Loucy (cell line): ENCODE measurements around the gene RET.
A peak's percentile ranks its signal among the peaks of the same experiment; 100 is the strongest.

ENCODE experiments used
- H2AFZ ChIP-seq: fragments of 200-600 bp; sonication (generic); 2 replicates; pipeline ENCODE4 v1.6.0; 2016; ENCODE audit warnings: antibody characterized with exemption, mild to moderate bottlenecking, low read length, moderate library complexity
- H3F3A ChIP-seq: fragments of 200-600 bp; 2 replicates; pipeline ENCODE4 v1.6.0; 2016; ENCODE audit warnings: antibody characterized with exemption, low read depth, mild to moderate bottlenecking
- H3K27me3 ChIP-seq: fragments of 200-600 bp; sonication (generic); 2 replicates; pipeline ENCODE4 v1.6.1; 2014; ENCODE audit warnings: low read length, mild to moderate bottlenecking; ENCODE audit not compliant: insufficient read depth, poor library complexity, severe bottlenecking
- H3K36me3 ChIP-seq: fragments of 200-600 bp; sonication (generic); 2 replicates; pipeline ENCODE4 v1.6.1; 2016; ENCODE audit warnings: low read length; ENCODE audit not compliant: insufficient read depth
- H3K4me1 ChIP-seq: fragments of 200-600 bp; sonication (generic); 2 replicates; pipeline ENCODE4 v1.5.1; 2014; ENCODE audit warnings: low read length, mild to moderate bottlenecking; ENCODE audit not compliant: insufficient read depth, poor library complexity, severe bottlenecking
- H3K4me2 ChIP-seq: fragments of 200-600 bp; sonication (generic); 2 replicates; pipeline ENCODE4 v1.6.0; 2014; ENCODE audit warnings: antibody characterized with exemption, low read length, low read depth, mild to moderate bottlenecking; ENCODE audit not compliant: poor library complexity, severe bottlenecking
- H3K4me3 ChIP-seq: fragments of 200-600 bp; sonication (generic); 2 replicates; pipeline ENCODE4 v1.5.1; 2014; ENCODE audit warnings: low read length, mild to moderate bottlenecking, mixed read lengths; ENCODE audit not compliant: poor library complexity, severe bottlenecking
- H3K79me2 ChIP-seq: fragments of 200-600 bp; sonication (generic); 2 replicates; pipeline ENCODE4 v1.6.1; 2014; ENCODE audit warnings: low read length; ENCODE audit not compliant: insufficient read depth
- H3K9ac ChIP-seq: fragments of 200-600 bp; sonication (generic); 2 replicates; pipeline ENCODE4 v1.6.0; 2014; ENCODE audit warnings: mild to moderate bottlenecking, low read depth, low read length, moderate library complexity; ENCODE audit not compliant: poor library complexity, severe bottlenecking
- H3K9me2 ChIP-seq: fragments of 200-600 bp; sonication (generic); replicated peaks from 2 replicates; pipeline ENCODE4 v1.6.1; 2016; ENCODE audit warnings: low read depth, low read length, mixed read lengths
- H3K9me3 ChIP-seq: fragments of 200-600 bp; sonication (generic); 2 replicates; pipeline ENCODE4 v1.6.1; 2014; ENCODE audit warnings: mild to moderate bottlenecking, antibody characterized with exemption, low read length, low read depth; ENCODE audit not compliant: insufficient read depth
- H4K20me1 ChIP-seq: fragments of 200-600 bp; sonication (generic); 2 replicates; pipeline ENCODE4 v1.6.0; 2014; ENCODE audit warnings: antibody characterized with exemption, low read length, mild to moderate bottlenecking; ENCODE audit not compliant: insufficient read depth, poor library complexity, severe bottlenecking
- CTCF ChIP-seq: fragments of 200-600 bp; sonication (generic); conservative IDR thresholded peaks from 2 replicates; pipeline ENCODE4 v1.5.1; 2014; ENCODE audit warnings: mild to moderate bottlenecking, antibody characterized with exemption, low read length
- EZH2phosphoT487 ChIP-seq: fragments of 200-600 bp; IDR thresholded peaks from 2 replicates; pipeline ENCODE4 v1.6.1; 2018; ENCODE audit warnings: antibody characterized with exemption, mild to moderate bottlenecking, moderate library complexity, borderline replicate concordance

The RET gene

GRCh38 chr10:43128958-43129706 is 52.3 kb downstream of the RET start:
- Histone ChIP-seq H3K4me1 (peaks cover 54% of the 10 kb centered on the region), H3K27me3 (no peaks in the 10 kb centered on the region), H3K4me2 (peak overlapping the region; percentile 56), H4K20me1 (no peaks in the 10 kb centered on the region), H3K9me3 (no peaks in the 10 kb centered on the region), H3K79me2 (no peaks in the 10 kb centered on the region), H2AFZ (peak overlapping the region; percentile 16; the same call in 1 of the 2 replicates), H3K4me3 (peak overlapping the region; percentile 15), H3K36me3 (no peaks in the 10 kb centered on the region), H3K9ac (peak overlapping the region; percentile 19), H3K9me2 (no peaks in the 10 kb centered on the region), H3F3A (no peaks in the 10 kb centered on the region)
- TF ChIP-seq EZH2phosphoT487 (no peak), CTCF (no peak)

- Histone ChIP-seq H3K9me2 (no peaks in the 10 kb centered on the region), H3K4me2 (no peak overlapping the region), H3K27me3 (no peaks in the 10 kb centered on the region), H3K4me1 (peaks cover 60% of the 10 kb centered on the region), H3K9me3 (no peaks in the 10 kb centered on the region), H2AFZ (no peak overlapping the region), H3K4me3 (no peak overlapping the region), H3K79me2 (peaks cover 3% of the 10 kb centered on the region; the same call in 1 of the 2 replicates), H4K20me1 (no peaks in the 10 kb centered on the region), H3K36me3 (no peaks in the 10 kb centered on the region), H3F3A (no peaks in the 10 kb centered on the region), H3K9ac (no peak overlapping the region)
- TF ChIP-seq EZH2phosphoT487: no peak
- TF ChIP-seq CTCF: no peak
These were observed 53.9 kb downstream of the RET start for GRCh38 chr10:43130770-43131171.

GRCh38 chr10:43131256-43131655 is 54.4 kb downstream of the RET start:
- H3K9me2 ChIP-seq: no peaks in the 10 kb centered on the region
- H3K9ac ChIP-seq: no peak overlapping the region
- no peak overlapping the region for H3K4me2 ChIP-seq
- H3K9me3 ChIP-seq: no peaks in the 10 kb centered on the region
- H3K27me3 ChIP-seq: no peaks in the 10 kb centered on the region
- H2AFZ ChIP-seq: no peak overlapping the region
- H3K79me2 ChIP-seq: peaks cover 8% of the 10 kb centered on the region
- no peaks in the 10 kb centered on the region for H3F3A ChIP-seq
- H3K36me3 ChIP-seq: no peaks in the 10 kb centered on the region
- H3K4me1 ChIP-seq: peaks cover 65% of the 10 kb centered on the region
- H4K20me1 ChIP-seq: no peaks in the 10 kb centered on the region
- H3K4me3 ChIP-seq: no peak overlapping the region
- TF ChIP-seq EZH2phosphoT487 (no peak), CTCF (no peak)
